Activated CD4-positive, alpha-beta T cell treated with anti-CD3 and anti-CD28 coated beads, Interleukin-2, amount 50 U/mL, for 24 hours (primary cell): ENCODE results near the gene KCNIP1.

ENCODE experiments used
- DNase-seq, 2 donors: peaks; one replicate each; pipeline ENCODE4 v3.0.0-alpha.2; 2020; ENCODE audit warnings: low read depth in 1 of 2, low spot score in 1 of 2

Gene KCNIP1

GRCh38 chr5:170701334-170701733, 197.5 kb downstream of the KCNIP1 start:
- no peak for DNase-seq

- DNase-seq, result no peak
These were observed 200.8 kb downstream of the KCNIP1 start for GRCh38 chr5:170704417-170705192.

- no peak for DNase-seq
These were observed 205.8 kb downstream of the KCNIP1 start for GRCh38 chr5:170709640-170710039.

GRCh38 chr5:170711300-170711699, 207.5 kb downstream of the KCNIP1 start:
- DNase-seq, result no peak

GRCh38 chr5:170715141-170715540, 211.3 kb downstream of the KCNIP1 start:
- no peak for DNase-seq

GRCh38 chr5:170716396-170716795, 212.6 kb downstream of the KCNIP1 start:
- no peak for DNase-seq

- DNase-seq, result no peak
These were observed 215.7 kb downstream of the KCNIP1 start for GRCh38 chr5:170719551-170719950.

GRCh38 chr5:170720179-170720578, 216.4 kb downstream of the KCNIP1 start:
- DNase-seq, result no peak

- DNase-seq, result no peak
These were observed 217.2 kb downstream of the KCNIP1 start for GRCh38 chr5:170720984-170721383.

GRCh38 chr5:170721681-170722080, 217.9 kb downstream of the KCNIP1 start:
- DNase-seq, result no peak

GRCh38 chr5:170722316-170722715, 218.5 kb downstream of the KCNIP1 start:
- no peak for DNase-seq

- DNase-seq, result no peak
These were observed 227.2 kb downstream of the KCNIP1 start for GRCh38 chr5:170731052-170731451.

- DNase-seq, result no peak
These were observed 228.9 kb downstream of the KCNIP1 start for GRCh38 chr5:170732685-170733084.

GRCh38 chr5:170736966-170737365, 233.1 kb downstream of the KCNIP1 start:
- no peak for DNase-seq

GRCh38 chr5:170737591-170737990, 233.8 kb downstream of the KCNIP1 start:
- DNase-seq, result no peak

- DNase-seq, result no peak
These were observed 235.0 kb downstream of the KCNIP1 start for GRCh38 chr5:170738840-170739239.

- DNase-seq, result no peak
These were observed 235.6 kb downstream of the KCNIP1 start for GRCh38 chr5:170739446-170739845.

GRCh38 chr5:170740551-170741205, 236.9 kb downstream of the KCNIP1 start:
- no peak for DNase-seq

- no peak for DNase-seq
These were observed 238.0 kb downstream of the KCNIP1 start for GRCh38 chr5:170741801-170742200.

GRCh38 chr5:170743876-170744212, 240.0 kb downstream of the KCNIP1 start:
- DNase-seq, result no peak

- no peak for DNase-seq
These were observed 241.8 kb downstream of the KCNIP1 start for GRCh38 chr5:170745481-170746071.
